CD4-positive, alpha-beta T cell (primary cell): Measurements from ENCODE around the gene ME3. TPM values are rescaled to one million over a fixed set of nuclear protein-coding genes. Genes with fewer than 3 reads are reported as not detected.
A peak's percentile ranks its signal among the peaks of the same experiment; 100 is the strongest.

Experiments used
- ATAC-seq: fragments of 200-7000 bp; cut with Tn5 transposase; one replicate; pipeline ENCODE4 v1.10.0; 2022; ENCODE audit warnings: mild to moderate bottlenecking; ENCODE audit not compliant: poor library complexity
- CTCF ChIA-PET: fragments of 350-600 bp; sonication (Branson Sonifier 250); formaldehyde crosslinking; loops from one replicate; lab custom pipeline; 2021; ENCODE audit warnings: antibody characterized with exemption, inconsistent platforms; lab: Charles Lee
- POLR2A ChIA-PET: fragments of 350-600 bp; sonication (Branson Sonifier 250); formaldehyde crosslinking; loops from one replicate; lab custom pipeline; 2021; ENCODE audit warnings: antibody characterized with exemption, inconsistent platforms; lab: Charles Lee
- DNase-seq, 14 experiments: peaks; one replicate each; pipeline ENCODE4 v3.0.0-alpha.2; 2013 to 2020; ENCODE audit warnings: mixed read lengths in 2 of 14
- H3K27ac ChIP-seq, 2 donors: one replicate each; pipeline versions ENCODE4 v1.5.1 to v1.7.0; 2013; ENCODE audit warnings: low read length in 2 of 2, low read depth in 1 of 2, mild to moderate bottlenecking in 1 of 2
- H3K27me3 ChIP-seq, 2 experiments: 1 replicate in 1 of 2; 2 replicates in 1 of 2; pipeline versions ENCODE4 v1.6.1 to v1.7.0; 2013; ENCODE audit warnings: low read length in 2 of 2, control low read depth in 1 of 2, mild to moderate bottlenecking in 1 of 2, moderate library complexity in 1 of 2; ENCODE audit not compliant: insufficient read depth in 2 of 2, control insufficient read depth in 1 of 2
- H3K36me3 ChIP-seq: one replicate; pipeline ENCODE4 v1.6.1; 2013; ENCODE audit warnings: low read length, control low read depth; ENCODE audit not compliant: insufficient read depth
- H3K4me1 ChIP-seq: one replicate; pipeline ENCODE4 v1.6.1; 2013; ENCODE audit warnings: low read length, control low read depth; ENCODE audit not compliant: insufficient read depth
- H3K4me3 ChIP-seq: one replicate; pipeline ENCODE4 v1.5.1; 2013; ENCODE audit warnings: mild to moderate bottlenecking, low read length, moderate library complexity
- H3K9me3 ChIP-seq, 2 experiments: 1 replicate in 1 of 2; 2 replicates in 1 of 2; pipeline versions ENCODE4 v1.6.1 to v1.7.0; 2013; ENCODE audit warnings: low read length in 2 of 2, mild to moderate bottlenecking in 2 of 2, control low read depth in 1 of 2, moderate library complexity in 1 of 2; ENCODE audit not compliant: control insufficient read depth in 1 of 2, insufficient read depth in 1 of 2
- H3K27ac Mint-ChIP-seq: one replicate; pipeline ENCODE4 v1.8.0; 2020; ENCODE audit warnings: mixed read lengths
- H3K27me3 Mint-ChIP-seq: one replicate; pipeline ENCODE4 v1.8.0; 2021; ENCODE audit warnings: mixed read lengths
- H3K36me3 Mint-ChIP-seq: one replicate; pipeline ENCODE4 v1.8.0; 2021; ENCODE audit warnings: low read depth, mixed read lengths
- H3K4me1 Mint-ChIP-seq: one replicate; pipeline ENCODE4 v1.8.0; 2021; ENCODE audit warnings: low read depth, mixed read lengths
- H3K4me3 Mint-ChIP-seq: one replicate; pipeline ENCODE4 v1.8.0; 2020; ENCODE audit warnings: mild to moderate bottlenecking, mixed read lengths
- H3K9me3 Mint-ChIP-seq: one replicate; pipeline ENCODE4 v1.8.0; 2020; ENCODE audit warnings: mixed read lengths
- CTCF ChIP-seq: fragments of 200-600 bp; IDR thresholded peaks from one replicate; pipeline ENCODE4 v1.8.0; 2022; ENCODE audit warnings: antibody characterized with exemption, mild to moderate bottlenecking
- intact Hi-C, 2 experiments: fragments of 100-400 bp; cut with DNase I in 1 of 2; cut with micrococcal nuclease in 1 of 2; formaldehyde crosslinking; loops; one replicate each; pipeline versions ENCODE4 v1.15.1 to v1.9.0; 2023 to 2025; cut with DNase I, micrococcal nuclease
- total RNA-seq, 174 experiments: library from RNA in 2 of 174; stranded (reverse) in 2 of 174; gene quantifications; one replicate each; pipeline ENCODE4 v1.2.3 and lab custom pipeline; 2021 to 2026

The ME3 gene
- total RNA-seq, 2 experiments from 2014 or later, result 9.1 to 10.6 TPM

GRCh38 chr11:86668929-86669328 is 3.5 kb downstream of the ME3 start:
- ChIA-PET CTCF (no interaction called here), POLR2A (no interaction called here)
- Histone ChIP-seq H3K4me3 (no peak overlapping the region), H3K27ac (no peak overlapping the region), H3K9me3 (no peaks in the 10 kb centered on the region), H3K27me3 (no peaks in the 10 kb centered on the region), H3K4me1 (peaks cover 13% of the 10 kb centered on the region), H3K36me3 (no peaks in the 10 kb centered on the region)
- DNase-seq (no peak), ATAC-seq (no peak)
- Mint-ChIP-seq H3K4me1 (peaks cover 18% of the 10 kb centered on the region), H3K9me3 (no peaks in the 10 kb centered on the region), H3K36me3 (no peaks in the 10 kb centered on the region), H3K27ac (no peak overlapping the region), H3K4me3 (peak overlapping the region; percentile 50), H3K27me3 (peaks cover 18% of the 10 kb centered on the region)
- intact Hi-C loops, result no loop called here
- no peak for TF ChIP-seq CTCF

- Histone ChIP-seq H3K9me3 (no peaks in the 10 kb centered on the region), H3K4me1 (peaks cover under 1% of the 10 kb centered on the region), H3K27me3 (no peaks in the 10 kb centered on the region), H3K4me3 (no peak overlapping the region), H3K27ac (no peak overlapping the region), H3K36me3 (no peaks in the 10 kb centered on the region)
- CTCF ChIA-PET, result no interaction called here
- no peak overlapping the region for H3K4me3 Mint-ChIP-seq
- no peak for ATAC-seq
- peaks cover 12% of the 10 kb centered on the region for H3K27me3 Mint-ChIP-seq
- POLR2A ChIA-PET, result no interaction called here
- H3K36me3 Mint-ChIP-seq, result no peaks in the 10 kb centered on the region
- intact Hi-C loops, result no loop called here
- H3K27ac Mint-ChIP-seq, result no peak overlapping the region
- no peak for TF ChIP-seq CTCF
- H3K9me3 Mint-ChIP-seq, result no peaks in the 10 kb centered on the region
- peaks cover 10% of the 10 kb centered on the region for H3K4me1 Mint-ChIP-seq
- DNase-seq, result no peak
These were observed 6.2 kb downstream of the ME3 start for GRCh38 chr11:86666193-86666592.

GRCh38 chr11:86664930-86665329 is 7.5 kb downstream of the ME3 start:
- POLR2A ChIA-PET, result no interaction called here
- Mint-ChIP-seq H3K27ac (no peak overlapping the region), H3K9me3 (no peaks in the 10 kb centered on the region), H3K4me3 (no peak overlapping the region), H3K36me3 (no peaks in the 10 kb centered on the region), H3K27me3 (peaks cover 11% of the 10 kb centered on the region), H3K4me1 (peaks cover 5% of the 10 kb centered on the region)
- no peak for TF ChIP-seq CTCF
- DNase-seq (no peak), ATAC-seq (no peak)
- CTCF ChIA-PET, result no interaction called here
- H3K9me3 ChIP-seq, result no peaks in the 10 kb centered on the region
- no peaks in the 10 kb centered on the region for H3K4me1 ChIP-seq
- no peak overlapping the region for H3K4me3 ChIP-seq
- intact Hi-C loops, result no loop called here
- H3K27ac ChIP-seq, result no peak overlapping the region
- no peaks in the 10 kb centered on the region for H3K36me3 ChIP-seq
- no peaks in the 10 kb centered on the region for H3K27me3 ChIP-seq
